GM23248 (cell line): ENCODE results near the gene SACM1L. TPM values are rescaled to one million over a fixed set of nuclear protein-coding genes. Genes with fewer than 3 reads are reported as not detected.

Experiments
- DNase-seq: peaks from one replicate; pipeline ENCODE4 v3.0.0-alpha.2; 2015
- H2AFZ ChIP-seq: fragments of 200-600 bp; sonication (generic); 2 replicates; pipeline ENCODE4 v1.6.1; 2016; ENCODE audit warnings: antibody characterized with exemption
- H3F3A ChIP-seq: fragments of 200-600 bp; sonication (generic); 2 replicates; pipeline ENCODE4 v1.6.1; 2016; ENCODE audit warnings: mild to moderate bottlenecking, antibody characterized with exemption, mixed run types; ENCODE audit not compliant: insufficient read depth
- H3K27ac ChIP-seq: fragments of 200-600 bp; sonication (generic); 2 replicates; pipeline ENCODE4 v1.5.1; 2016; ENCODE audit warnings: mild to moderate bottlenecking
- H3K27me3 ChIP-seq: fragments of 200-600 bp; sonication (generic); replicated peaks from 2 replicates; pipeline ENCODE4 v1.6.1; 2016; ENCODE audit warnings: mild to moderate bottlenecking; ENCODE audit not compliant: insufficient read depth
- H3K36me3 ChIP-seq: fragments of 200-600 bp; sonication (generic); 2 replicates; pipeline ENCODE4 v1.6.1; 2016; ENCODE audit warnings: low read depth, mild to moderate bottlenecking
- H3K4me1 ChIP-seq: fragments of 200-600 bp; sonication (generic); 2 replicates; pipeline ENCODE4 v1.6.1; 2016; ENCODE audit warnings: mild to moderate bottlenecking; ENCODE audit not compliant: insufficient read depth
- H3K4me2 ChIP-seq: fragments of 200-600 bp; sonication (generic); one replicate; pipeline ENCODE4 v1.6.1; 2016; ENCODE audit warnings: mild to moderate bottlenecking; ENCODE audit not compliant: unreplicated experiment
- H3K4me3 ChIP-seq: fragments of 200-600 bp; sonication (generic); 2 replicates; pipeline ENCODE4 v1.5.1; 2016; ENCODE audit warnings: mild to moderate bottlenecking
- H3K79me2 ChIP-seq: fragments of 200-600 bp; sonication (generic); 2 replicates; pipeline ENCODE4 v1.6.1; 2016; ENCODE audit warnings: mild to moderate bottlenecking; ENCODE audit not compliant: insufficient read depth
- H3K9ac ChIP-seq: fragments of 200-600 bp; sonication (generic); 2 replicates; pipeline ENCODE4 v1.6.1; 2016; ENCODE audit warnings: mild to moderate bottlenecking
- H3K9me2 ChIP-seq: fragments of 200-600 bp; sonication (generic); 2 replicates; pipeline ENCODE4 v1.6.1; 2016; ENCODE audit warnings: mixed run types, mild to moderate bottlenecking, moderate library complexity; ENCODE audit not compliant: insufficient read depth
- H3K9me3 ChIP-seq: fragments of 200-600 bp; sonication (generic); one replicate; pipeline ENCODE4 v1.6.1; 2017; ENCODE audit warnings: low read depth
- H4K20me1 ChIP-seq: fragments of 200-600 bp; sonication (generic); 2 replicates; pipeline ENCODE4 v1.6.0; 2016; ENCODE audit not compliant: insufficient read depth
- EZH2 ChIP-seq: fragments of 200-600 bp; sonication (generic); IDR thresholded peaks from 2 replicates; pipeline ENCODE4 v1.6.1; 2018; ENCODE audit warnings: antibody characterized with exemption, mild to moderate bottlenecking; ENCODE audit not compliant: insufficient read depth, poor library complexity, severe bottlenecking
- EZH2phosphoT487 ChIP-seq: fragments of 200-600 bp; sonication (generic); IDR thresholded peaks from 2 replicates; pipeline ENCODE4 v1.6.1; 2018; ENCODE audit warnings: antibody characterized with exemption, moderate library complexity, mild to moderate bottlenecking, low read depth; ENCODE audit not compliant: insufficient read depth
- WGBS, 2 experiments: methylation state at CpG; one replicate each; pipeline ENCODE4 v1.1.6; 2015 to 2017; ENCODE audit warnings: low lambda C conversion rate in 2 of 2, low coverage in 1 of 2; ENCODE audit errors: missing lambda C conversion rate in 2 of 2; 5-methylcytosine and 5-hydroxymethylcytosine counted together
- in situ Hi-C: fragments of 300-500 bp; cut with MboI; formaldehyde crosslinking; loops from 2 replicates; pipeline ENCODE4 v1.15.0; 2020
- polyA plus RNA-seq: library from polyadenylated mRNA; unstranded; fragments of >200 nt; fragmentation: Nextera tagmentation; extraction: Ambion mirVana; gene quantifications from 2 replicates; pipeline ENCODE4 v1.2.1, GENCODE V29; 2016
- total RNA-seq: library from RNA; depleted of rRNA; stranded (reverse); fragments of >200 nt; shearing (Covaris generic); gene quantifications from 2 replicates; pipeline ENCODE4 v1.2.3, GENCODE V29; 2014

The SACM1L gene
- total and polyA plus RNA-seq, 2 experiments from 2014 or later = 33.6 to 33.9 TPM

GRCh38 chr3:45749880-45750279, 60.7 kb downstream of the SACM1L start:
- Histone ChIP-seq H3K27ac (no peak overlapping the region), H3K27me3 (no peaks in the 10 kb centered on the region), H3K9me3 (no peaks in the 10 kb centered on the region), H3K9me2 (no peaks in the 10 kb centered on the region), H2AFZ (no peak overlapping the region), H3K36me3 (peaks cover 3% of the 10 kb centered on the region; the same call in 1 of the 2 replicates), H3K4me3 (no peak overlapping the region), H3K4me1 (no peaks in the 10 kb centered on the region), H3F3A (no peaks in the 10 kb centered on the region), H3K4me2 (no peak overlapping the region), H4K20me1 (no peaks in the 10 kb centered on the region), H3K9ac (no peak overlapping the region), H3K79me2 (no peaks in the 10 kb centered on the region)
- DNase-seq = no peak
- no peak for TF ChIP-seq EZH2phosphoT487
- no peak for TF ChIP-seq EZH2
- WGBS, 2 experiments = 77% methylated on average over 4 of the region's 4 CpGs
- in situ Hi-C loops = loop anchor here (5.0 to 25.0 kb wide), 2 partner anchors 322 to 612 kb away; partner anchors contain the start of genes CCR2 and CCR5

- Histone ChIP-seq H2AFZ (no peak overlapping the region), H3K9ac (no peak overlapping the region), H3K27ac (no peak overlapping the region), H3K9me2 (no peaks in the 10 kb centered on the region), H3K4me3 (no peak overlapping the region), H3K27me3 (no peaks in the 10 kb centered on the region), H3K36me3 (no peaks in the 10 kb centered on the region), H3K4me2 (no peak overlapping the region), H3K9me3 (no peaks in the 10 kb centered on the region), H4K20me1 (no peaks in the 10 kb centered on the region), H3K4me1 (no peaks in the 10 kb centered on the region), H3K79me2 (no peaks in the 10 kb centered on the region), H3F3A (0 out of 2 replicates have a peak, but pooled peaks cover 4% of the 10 kb centered on the region)
- 66 to 68% methylated on average over 7 of the region's 7 CpGs for WGBS, 2 experiments
- TF ChIP-seq EZH2phosphoT487 = no peak
- no peak for TF ChIP-seq EZH2
- DNase-seq = peak; percentile 12
- in situ Hi-C loops = loop anchor here (5.0 to 25.0 kb wide), 2 partner anchors 321 to 611 kb away; partner anchors contain the start of genes CCR2 and CCR5
Measured at GRCh38 chr3:45751537-45752242, 62.5 kb downstream of the SACM1L start.

- Histone ChIP-seq H3K4me1 (no peaks in the 10 kb centered on the region), H3K27ac (no peak overlapping the region), H3K36me3 (no peaks in the 10 kb centered on the region), H3K27me3 (no peaks in the 10 kb centered on the region), H3K9me3 (no peaks in the 10 kb centered on the region), H3K9ac (no peak overlapping the region), H3K4me3 (no peak overlapping the region), H4K20me1 (no peaks in the 10 kb centered on the region), H3K9me2 (no peaks in the 10 kb centered on the region), H3F3A (0 out of 2 replicates have a peak, but pooled peaks cover 4% of the 10 kb centered on the region), H2AFZ (no peak overlapping the region), H3K4me2 (no peak overlapping the region), H3K79me2 (no peaks in the 10 kb centered on the region)
- DNase-seq = peak; percentile 15
- WGBS, 2 experiments = 96% methylated on average over 3 of the region's 3 CpGs
- in situ Hi-C loops = loop anchor here (5.0 to 25.0 kb wide), 2 partner anchors 319 to 609 kb away; partner anchors contain the start of genes CCR2 and CCR5
- TF ChIP-seq EZH2phosphoT487 (no peak), EZH2 (no peak)
Measured at GRCh38 chr3:45753095-45753494, 63.9 kb downstream of the SACM1L start.

GRCh38 chr3:45754461-45754860, 65.3 kb downstream of the SACM1L start:
- in situ Hi-C loops = loop anchor here (5.0 to 25.0 kb wide), 2 partner anchors 318 to 608 kb away; partner anchors contain the start of genes CCR2 and CCR5
- 97 to 98% methylated on average over 7 of the region's 7 CpGs for WGBS, 2 experiments
- no peaks in the 10 kb centered on the region for H3K36me3 ChIP-seq

More at GRCh38 chr3:45754461-45754860, 65.3 kb downstream of the SACM1L start:
- Histone ChIP-seq H3K4me2 (no peak overlapping the region), H4K20me1 (no peaks in the 10 kb centered on the region), H2AFZ (no peak overlapping the region), H3K4me3 (no peak overlapping the region), H3K9ac (no peak overlapping the region), H3K4me1 (no peaks in the 10 kb centered on the region), H3F3A (0 out of 2 replicates have a peak, but pooled peaks cover 4% of the 10 kb centered on the region), H3K27ac (no peak overlapping the region), H3K27me3 (peaks cover 5% of the 10 kb centered on the region; the same call in 1 of the 2 replicates), H3K79me2 (no peaks in the 10 kb centered on the region), H3K9me2 (no peaks in the 10 kb centered on the region), H3K9me3 (no peaks in the 10 kb centered on the region)
- DNase-seq = no peak
- TF ChIP-seq EZH2 (no peak), EZH2phosphoT487 (no peak)
